Transverse colon (tissue), 4 donors: ENCODE data around the gene RPS6KA2. TPM values are rescaled to one million over a fixed set of nuclear protein-coding genes. Genes with fewer than 3 reads are reported as not detected.
"Not testable (repeated sequence)": the region's sequence is repeated elsewhere in the genome, so short reads cannot be mapped to it uniquely, and the experiment has no call there.

Experiments used
- DNase-seq: peaks from one replicate; pipeline ENCODE4 v3.0.0-alpha.2; 2019
- H3K27ac ChIP-seq, 4 donors: fragments of 200-600 bp; sonication (generic); 2 replicates each; pipeline ENCODE4 v1.5.1; 2016 to 2018; ENCODE audit warnings: inconsistent platforms in 4 of 4
- H3K27me3 ChIP-seq: fragments of 200-600 bp; sonication (generic); 2 replicates; pipeline ENCODE4 v1.5.1; 2017; ENCODE audit warnings: inconsistent platforms
- H3K36me3 ChIP-seq, 4 donors: fragments of 200-600 bp; sonication (generic); 2 replicates each; pipeline ENCODE4 v1.5.1; 2017 to 2019; ENCODE audit warnings: inconsistent platforms in 4 of 4
- H3K4me1 ChIP-seq, 4 donors: fragments of 200-600 bp; sonication (generic); 2 replicates each; pipeline ENCODE4 v1.5.1; 2017 to 2020; ENCODE audit warnings: inconsistent platforms in 4 of 4
- H3K4me3 ChIP-seq, 4 donors: fragments of 200-600 bp; sonication (generic); 1 replicate in 1 of 4; 2 replicates in 3 of 4; pipeline versions ENCODE4 v1.5.1 to v1.6.1; 2017 to 2019; ENCODE audit warnings: inconsistent platforms in 4 of 4
- H3K9me3 ChIP-seq, 2 donors: fragments of 200-600 bp; sonication (generic); 2 replicates each; pipeline ENCODE4 v1.5.1; 2017 to 2019; ENCODE audit warnings: inconsistent platforms in 2 of 2
- EP300 ChIP-seq: sonication (generic); formaldehyde crosslinking; IDR thresholded peaks from one replicate; pipeline ENCODE4 v1.6.1; 2017; ENCODE audit warnings: antibody characterized with exemption, low read depth
- POLR2A ChIP-seq: fragments of 450-650 bp; IDR thresholded peaks from one replicate; pipeline ENCODE4 v1.6.1; 2016; ENCODE audit warnings: antibody characterized with exemption, mild to moderate bottlenecking, moderate library complexity
- POLR2AphosphoS5 ChIP-seq, 3 donors: sonication (generic); formaldehyde crosslinking; IDR thresholded peaks; one replicate each; pipeline ENCODE4 v1.6.1; 2016; ENCODE audit warnings: antibody characterized with exemption in 3 of 3
- WGBS, 2 donors: methylation state at CpG; one replicate each; pipeline ENCODE4 v1.1.5; 2018; ENCODE audit warnings: low coverage in 1 of 2; 5-methylcytosine and 5-hydroxymethylcytosine counted together
- in situ Hi-C, 4 donors: fragments of 200-750 bp; cut with MboI; loops; one replicate each; pipeline versions ENCODE4 v1.15.0 to v1.15.1; 2017; ENCODE audit warnings: low sequenced_read_pairs in 3 of 4, low pct_ligation_motif_present in 1 of 4, low pct_unique_long_range_greater_than_20kb in 1 of 4
- intact Hi-C: fragments of 100-400 bp; cut with DNase I; formaldehyde crosslinking; loops from one replicate; pipeline ENCODE4 v1.15.1; 2023; ENCODE audit warnings: low total_unique reads
- total RNA-seq, 4 donors: library from RNA; depleted of rRNA; stranded (reverse); fragments of >200 nt; gene quantifications; one replicate each; pipeline ENCODE4 v1.1.0, GENCODE V29; 2016
- TF ChIP-seq, protein P1 (sequence below), 5 experiments: fragments of 200-600 bp in 3 of 5; fragments of 450-650 bp in 2 of 5; sonication (generic) in 3 of 5; IDR thresholded peaks; 1 replicate in 2 of 5; 2 replicates in 3 of 5; pipeline ENCODE4 v1.5.1; 2016 to 2017; ENCODE audit warnings: antibody characterized with exemption in 5 of 5, inconsistent platforms in 3 of 5, mild to moderate bottlenecking in 2 of 5, moderate library complexity in 1 of 5

RPS6KA2 gene
- total RNA-seq, 4 donors from 2014 or later = 9.6 to 41.1 (median 15.4) TPM

DNA sequence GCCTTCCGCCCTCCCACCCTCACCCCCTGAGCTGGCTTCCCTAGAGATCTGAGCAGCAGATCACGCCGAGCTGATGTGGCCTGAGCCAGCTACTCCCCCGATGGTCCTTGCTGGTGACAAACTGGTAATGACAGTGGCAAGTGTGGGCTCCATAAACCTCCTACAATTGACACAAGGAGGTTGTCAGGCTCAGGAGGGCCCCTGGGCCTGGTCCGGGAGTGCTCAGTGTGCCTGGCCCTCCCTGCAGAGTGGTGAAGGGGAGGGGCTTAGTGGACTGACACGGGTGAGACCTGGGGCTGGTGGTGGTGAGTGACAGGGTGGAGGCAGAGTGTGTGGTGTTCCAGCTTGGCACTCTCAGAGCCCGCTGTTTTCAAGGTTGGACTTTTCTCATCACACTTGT is 221.7 kb downstream of the RPS6KA2 start:
- TF ChIP-seq POLR2AphosphoS5 (IDR thresholded peaks at IDR 0.05) (no peak), EP300 (no peak), POLR2A (no peak)
- TF ChIP-seq, protein P1, sequence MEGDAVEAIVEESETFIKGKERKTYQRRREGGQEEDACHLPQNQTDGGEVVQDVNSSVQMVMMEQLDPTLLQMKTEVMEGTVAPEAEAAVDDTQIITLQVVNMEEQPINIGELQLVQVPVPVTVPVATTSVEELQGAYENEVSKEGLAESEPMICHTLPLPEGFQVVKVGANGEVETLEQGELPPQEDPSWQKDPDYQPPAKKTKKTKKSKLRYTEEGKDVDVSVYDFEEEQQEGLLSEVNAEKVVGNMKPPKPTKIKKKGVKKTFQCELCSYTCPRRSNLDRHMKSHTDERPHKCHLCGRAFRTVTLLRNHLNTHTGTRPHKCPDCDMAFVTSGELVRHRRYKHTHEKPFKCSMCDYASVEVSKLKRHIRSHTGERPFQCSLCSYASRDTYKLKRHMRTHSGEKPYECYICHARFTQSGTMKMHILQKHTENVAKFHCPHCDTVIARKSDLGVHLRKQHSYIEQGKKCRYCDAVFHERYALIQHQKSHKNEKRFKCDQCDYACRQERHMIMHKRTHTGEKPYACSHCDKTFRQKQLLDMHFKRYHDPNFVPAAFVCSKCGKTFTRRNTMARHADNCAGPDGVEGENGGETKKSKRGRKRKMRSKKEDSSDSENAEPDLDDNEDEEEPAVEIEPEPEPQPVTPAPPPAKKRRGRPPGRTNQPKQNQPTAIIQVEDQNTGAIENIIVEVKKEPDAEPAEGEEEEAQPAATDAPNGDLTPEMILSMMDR (IDR thresholded peaks at IDR 0.05) = no peak
- DNase-seq = no peak
- 88 to 100% methylated on average over 1 to 6 of the region's 7 CpGs for WGBS, 2 donors
- Histone ChIP-seq H3K27me3 (peaks cover 3% of the 10 kb centered on the region), H3K4me3 (no peak overlapping the region), H3K36me3 (no peaks in the 10 kb centered on the region), H3K9me3 (no peaks in the 10 kb centered on the region), H3K27ac (no peak overlapping the region), H3K4me1 (peaks cover 0 to 4% (median 3%) of the 10 kb centered on the region in 4 donors)
- in situ Hi-C loops (loop anchor here in 1 of 4 donors (10.0 kb wide), 1 partner anchor 131 kb away; no protein-coding TSS in a partner anchor), intact Hi-C loops (no loop called here)

DNA sequence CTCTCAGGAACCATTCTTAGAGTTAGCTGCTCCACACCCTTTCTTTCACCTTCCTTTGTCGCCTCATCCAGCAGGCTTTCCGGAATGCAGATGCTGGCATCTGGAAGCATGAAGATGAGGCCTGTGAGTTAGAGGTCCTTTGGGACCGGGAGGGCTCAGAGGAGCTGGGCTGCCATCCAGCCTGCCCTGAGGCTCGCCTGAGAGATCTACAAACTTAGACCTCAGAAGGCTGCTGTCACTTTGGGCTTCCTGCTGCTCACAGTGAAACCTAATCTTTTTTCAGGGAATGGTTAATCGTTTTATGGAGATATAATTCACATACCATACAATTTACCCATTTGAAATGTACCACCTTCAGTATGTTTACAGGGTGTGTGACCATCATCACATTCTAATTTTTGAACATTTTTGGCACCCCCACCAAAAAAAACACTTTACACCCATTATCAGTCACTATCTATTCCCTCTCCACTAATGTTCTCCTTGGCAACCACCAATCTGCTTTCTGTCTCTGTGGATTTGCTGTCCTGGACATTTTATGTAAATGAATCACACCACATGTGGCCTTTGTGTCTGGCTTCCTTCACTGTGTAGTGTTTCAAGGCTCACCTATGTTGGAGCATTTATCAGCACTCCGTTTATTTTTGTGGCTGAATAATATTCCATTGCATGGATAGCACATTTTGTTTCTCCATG is 224.3 kb downstream of the RPS6KA2 start:
- in situ Hi-C loops = loop anchor here in 3 of 4 donors (5.0 to 10.0 kb wide), 3 partner anchors 125 to 130 kb away; no protein-coding TSS in a partner anchor

DNA sequence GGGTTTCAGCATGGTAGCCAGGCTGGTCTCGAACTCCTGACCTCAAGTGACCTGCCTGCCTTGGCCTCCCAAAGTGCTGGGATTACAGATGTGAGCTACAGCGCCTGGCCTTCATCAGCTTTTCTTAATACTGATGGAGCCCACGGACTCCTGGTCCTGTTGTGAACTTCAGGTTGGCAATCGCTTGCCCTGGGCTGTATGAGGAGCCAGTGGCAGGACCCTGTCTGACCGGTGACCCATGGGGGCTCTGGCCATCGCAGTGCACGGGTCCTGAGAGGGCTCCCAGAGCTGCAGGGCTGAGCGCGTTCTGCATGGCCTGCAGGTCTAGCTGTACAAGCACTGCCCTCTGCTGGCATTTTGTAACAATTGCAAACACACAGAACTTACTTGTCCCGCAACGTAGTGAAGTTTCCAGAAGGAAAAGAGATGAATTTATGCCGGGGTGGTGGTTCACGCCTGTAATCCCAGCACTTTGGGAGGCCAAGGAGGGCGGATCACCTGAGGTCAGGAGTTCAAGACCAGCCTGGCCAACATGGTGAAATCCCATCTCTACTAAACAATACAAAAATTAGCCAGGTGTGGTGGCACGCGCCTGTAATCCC is 226.3 kb downstream of the RPS6KA2 start:
- not testable (repeated sequence) for H3K4me1 ChIP-seq, H3K27ac ChIP-seq, H3K27me3 ChIP-seq, H3K36me3 ChIP-seq, H3K9me3 ChIP-seq, H3K4me3 ChIP-seq
- TF ChIP-seq, protein P1 (IDR thresholded peaks at IDR 0.05) = peak; percentile 72 to 82 (median 80)
- in situ Hi-C loops = loop anchor here in 3 of 4 donors (5.0 to 10.0 kb wide), 3 partner anchors 123 to 128 kb away; no protein-coding TSS in a partner anchor
- intact Hi-C loops = loop anchor here (1.0 kb wide), 1 partner anchor 124 kb away; no protein-coding TSS in a partner anchor
- peak; percentile 56 for DNase-seq
- 34 to 100% methylated on average over 2 to 11 of the region's 16 CpGs for WGBS, 2 donors

More for the DNA sequence above, 224.3 kb downstream of the RPS6KA2 start:
- Histone ChIP-seq H3K27ac (no peak overlapping the region), H3K36me3 (no peaks in the 10 kb centered on the region), H3K9me3 (no peaks in the 10 kb centered on the region), H3K4me3 (no peak overlapping the region), H3K4me1 (peaks cover 0 to 6% (median 3%) of the 10 kb centered on the region in 4 donors), H3K27me3 (peaks cover 3% of the 10 kb centered on the region)
- 35 to 61% methylated on average over 2 to 6 of the region's 6 CpGs for WGBS, 2 donors
- intact Hi-C loops = no loop called here
- TF ChIP-seq EP300 = no peak
- TF ChIP-seq POLR2AphosphoS5 (IDR thresholded peaks at IDR 0.05) = no peak
- TF ChIP-seq, protein P1 (IDR thresholded peaks at IDR 0.05) = no peak
- no peak for TF ChIP-seq POLR2A
- DNase-seq = no peak

DNA sequence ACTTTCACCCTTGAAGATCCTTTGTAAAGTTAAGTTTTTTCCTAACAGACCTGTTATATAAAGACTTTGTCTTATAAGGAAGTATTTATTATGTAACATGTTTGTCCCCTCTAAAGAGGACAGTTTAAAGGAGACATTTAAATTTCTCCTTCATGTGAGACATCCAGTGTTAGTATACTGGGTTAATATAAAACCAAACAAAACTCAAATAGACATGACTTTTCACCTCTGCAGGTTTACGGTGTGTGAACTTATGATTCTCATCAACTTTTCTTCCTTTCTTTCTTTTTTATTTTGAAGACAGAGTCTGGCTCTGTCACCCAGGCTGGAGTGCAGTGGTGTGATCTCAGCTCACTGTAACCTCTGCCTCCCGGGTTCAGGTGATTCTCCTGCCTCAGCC is 226.9 kb downstream of the RPS6KA2 start:
- H3K27ac ChIP-seq = no peak overlapping the region
- DNase-seq = no peak
- H3K4me3 ChIP-seq = no peak overlapping the region
- intact Hi-C loops (loop anchor here (1.0 kb wide), 1 partner anchor 124 kb away; no protein-coding TSS in a partner anchor), in situ Hi-C loops (loop anchor here in 3 of 4 donors (5.0 to 10.0 kb wide), 3 partner anchors 123 to 128 kb away; no protein-coding TSS in a partner anchor)
- H3K9me3 ChIP-seq = no peaks in the 10 kb centered on the region
- H3K4me1 ChIP-seq = peaks cover 0 to 6% (median 3%) of the 10 kb centered on the region in 4 donors
- WGBS, 2 donors = 46 to 55% methylated on average over 2 of the region's 2 CpGs
- H3K36me3 ChIP-seq = no peaks in the 10 kb centered on the region
- H3K27me3 ChIP-seq = peaks cover 10% of the 10 kb centered on the region
- TF ChIP-seq POLR2AphosphoS5 (IDR thresholded peaks at IDR 0.05) (no peak), EP300 (no peak)
